GM13977 (cell line): Measurements from ENCODE around the gene TMEM81.

ENCODE experiments used
- DNase-seq: peaks from one replicate; pipeline ENCODE4 v3.0.0; 2012; ENCODE audit warnings: low spot score
- in situ Hi-C: fragments of 300-500 bp; cut with MboI; formaldehyde crosslinking; loops from one replicate; pipeline ENCODE4 v1.12.0; 2022; ENCODE audit warnings: low sequenced_read_pairs, low pct_unique_long_range_greater_than_20kb, mixed read lengths, inconsistent platforms; ENCODE audit not compliant: unreplicated experiment
- TF ChIP-seq, protein P1 (sequence below): IDR thresholded peaks from 2 replicates; pipeline ENCODE4 v1.5.1; 2012; ENCODE audit warnings: mild to moderate bottlenecking, control low read depth; ENCODE audit not compliant: insufficient read depth; ENCODE audit errors: extremely low read depth, missing control alignments

TMEM81 gene

DNA sequence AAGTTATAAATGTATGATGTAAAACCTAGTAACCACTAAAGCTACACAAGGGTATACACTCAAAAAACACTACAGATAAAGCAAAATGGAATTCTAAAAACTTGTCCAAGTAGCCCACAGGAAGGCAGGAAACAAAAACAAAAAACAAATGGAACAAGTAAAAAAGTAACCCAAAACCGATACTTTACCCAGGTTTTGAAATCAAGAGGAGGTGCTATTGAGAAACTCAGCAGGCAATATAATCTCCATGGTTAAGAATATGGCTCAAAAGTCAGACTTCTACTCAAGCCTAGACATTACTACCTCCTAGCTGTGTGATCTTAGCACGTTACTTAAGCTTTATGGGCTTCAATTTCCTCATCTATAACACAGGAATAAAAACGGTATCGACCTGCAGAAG is 24.2 kb upstream of the TMEM81 start:
- in situ Hi-C loops, result no loop called here
- DNase-seq, result no peak
- TF ChIP-seq, protein P1, sequence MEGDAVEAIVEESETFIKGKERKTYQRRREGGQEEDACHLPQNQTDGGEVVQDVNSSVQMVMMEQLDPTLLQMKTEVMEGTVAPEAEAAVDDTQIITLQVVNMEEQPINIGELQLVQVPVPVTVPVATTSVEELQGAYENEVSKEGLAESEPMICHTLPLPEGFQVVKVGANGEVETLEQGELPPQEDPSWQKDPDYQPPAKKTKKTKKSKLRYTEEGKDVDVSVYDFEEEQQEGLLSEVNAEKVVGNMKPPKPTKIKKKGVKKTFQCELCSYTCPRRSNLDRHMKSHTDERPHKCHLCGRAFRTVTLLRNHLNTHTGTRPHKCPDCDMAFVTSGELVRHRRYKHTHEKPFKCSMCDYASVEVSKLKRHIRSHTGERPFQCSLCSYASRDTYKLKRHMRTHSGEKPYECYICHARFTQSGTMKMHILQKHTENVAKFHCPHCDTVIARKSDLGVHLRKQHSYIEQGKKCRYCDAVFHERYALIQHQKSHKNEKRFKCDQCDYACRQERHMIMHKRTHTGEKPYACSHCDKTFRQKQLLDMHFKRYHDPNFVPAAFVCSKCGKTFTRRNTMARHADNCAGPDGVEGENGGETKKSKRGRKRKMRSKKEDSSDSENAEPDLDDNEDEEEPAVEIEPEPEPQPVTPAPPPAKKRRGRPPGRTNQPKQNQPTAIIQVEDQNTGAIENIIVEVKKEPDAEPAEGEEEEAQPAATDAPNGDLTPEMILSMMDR, result no peak

DNA sequence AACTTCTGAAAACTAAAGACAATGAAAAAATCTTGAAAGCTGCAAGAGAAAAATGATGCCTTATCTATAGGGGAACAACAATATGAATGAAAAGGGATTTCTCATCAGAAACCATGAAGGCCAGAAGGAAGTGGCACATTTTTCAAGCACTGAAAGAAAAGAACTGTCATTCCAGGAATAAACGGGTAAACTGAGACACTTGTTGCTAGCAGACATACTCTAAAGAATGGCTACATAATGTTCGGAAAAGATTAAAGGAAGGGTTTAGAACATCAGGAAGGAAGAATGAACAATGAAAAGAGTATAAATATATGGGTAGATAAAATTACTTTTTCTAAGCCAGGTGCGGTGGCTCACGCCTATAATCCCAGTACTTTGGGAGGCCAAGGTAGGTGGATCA is 23.1 kb upstream of the TMEM81 start:
- no peak for DNase-seq
- TF ChIP-seq, protein P1, result no peak
- in situ Hi-C loops, result no loop called here

DNA sequence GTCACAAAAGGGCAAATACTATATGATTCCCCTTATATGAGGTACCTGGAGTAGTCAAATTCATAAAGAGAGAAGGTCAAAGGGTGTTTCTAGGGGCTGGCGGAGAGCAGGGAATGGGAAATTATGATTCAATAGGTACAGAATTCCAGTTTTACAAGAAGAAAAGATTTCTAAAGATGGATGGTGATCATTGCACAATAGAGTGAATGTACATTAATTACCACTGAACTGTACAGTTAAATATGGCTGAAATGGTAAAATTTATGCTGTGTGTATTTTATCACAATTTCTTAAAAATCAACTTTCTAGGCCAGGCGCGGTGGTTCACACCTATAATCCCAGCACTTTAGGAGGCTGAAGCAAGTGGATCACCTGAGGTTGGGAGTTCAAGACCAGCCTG is 18.1 kb upstream of the TMEM81 start:
- DNase-seq, result no peak
- TF ChIP-seq, protein P1, result no peak
- in situ Hi-C loops, result no loop called here

DNA sequence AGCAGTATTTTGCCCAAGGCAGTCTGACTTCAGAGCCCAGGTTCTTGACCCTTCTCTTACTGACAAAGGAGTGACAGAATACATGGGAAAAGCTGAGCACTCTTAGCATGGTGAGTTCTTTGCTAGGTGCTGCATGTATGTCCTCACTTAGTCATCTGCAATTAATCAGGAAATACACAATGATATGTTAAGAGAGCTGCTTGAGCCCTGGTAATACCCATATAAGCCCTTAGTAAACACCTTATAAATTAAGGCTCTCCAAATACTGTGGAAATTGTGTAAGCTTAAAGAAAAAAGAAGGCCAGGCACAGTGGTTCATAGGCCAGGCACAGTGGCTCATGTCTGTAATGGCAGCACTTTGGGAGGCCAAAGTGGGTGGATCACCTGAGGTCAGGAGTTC is 14.0 kb upstream of the TMEM81 start:
- DNase-seq, result no peak
- in situ Hi-C loops, result no loop called here

DNA sequence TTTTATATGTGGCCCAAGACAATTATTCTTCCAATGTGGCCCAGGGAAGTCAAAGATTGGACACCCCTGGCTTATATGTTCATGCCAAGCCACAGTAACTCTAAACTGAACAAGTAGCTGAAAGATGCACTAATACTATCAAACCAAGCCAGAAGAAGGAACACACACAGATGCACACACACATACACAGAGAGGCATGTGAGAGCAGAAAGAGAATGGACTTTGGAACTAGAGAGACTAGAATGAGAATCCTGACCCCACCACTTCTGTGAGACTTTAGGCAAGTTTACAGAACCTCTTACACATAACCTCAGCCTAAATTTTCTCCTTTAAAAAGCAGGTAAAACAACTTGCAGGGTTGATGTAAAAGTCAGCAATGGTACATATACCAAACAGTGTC is 11.2 kb upstream of the TMEM81 start:
- no peak for DNase-seq
- TF ChIP-seq, protein P1, result no peak
- in situ Hi-C loops, result no loop called here

More for the DNA sequence above, 14.0 kb upstream of the TMEM81 start:
- TF ChIP-seq, protein P1, result no peak

DNA sequence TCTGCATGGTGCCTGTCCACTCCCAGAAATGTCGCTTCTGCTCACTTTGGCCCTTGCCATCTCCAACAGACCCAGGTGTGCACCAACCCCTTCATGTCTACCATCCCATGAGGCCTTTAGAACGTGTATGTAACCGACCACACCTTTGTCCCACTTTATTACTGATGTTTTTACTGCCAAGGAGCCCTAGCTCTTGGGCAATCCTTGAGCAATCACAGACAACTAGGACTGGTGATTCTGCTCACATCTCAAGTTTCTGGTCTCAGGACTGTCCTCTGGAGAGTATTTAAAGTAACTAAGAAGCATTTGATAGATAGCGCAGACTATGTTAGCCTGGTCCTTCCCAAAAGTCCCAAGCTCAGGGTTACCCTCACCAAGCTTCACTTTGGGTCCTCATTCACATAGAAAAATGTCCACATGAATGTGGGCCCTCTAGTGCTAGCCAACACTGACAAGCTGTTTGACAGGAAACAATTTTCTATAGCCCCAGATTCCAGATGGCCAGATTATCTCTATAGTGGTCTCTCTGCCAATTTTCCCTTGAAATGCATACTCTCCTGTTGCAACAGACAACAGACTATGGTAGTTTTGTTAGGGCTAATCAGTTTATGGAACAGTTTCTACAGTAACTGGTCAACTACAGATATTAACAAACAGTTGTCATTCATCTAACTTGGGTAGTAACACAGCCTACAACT is 6.9 kb upstream of the TMEM81 start:
- TF ChIP-seq, protein P1, result no peak
- DNase-seq, result no peak
- in situ Hi-C loops, result no loop called here
